Measurements from ENCODE around the gene GSTM4. TPM values are rescaled to one million over a fixed set of nuclear protein-coding genes. Genes with fewer than 3 reads are reported as not detected.

GSTM4 gene
- total RNA-seq, 3 donors from 2014 or later (not counting 1 experiment from before 2014, with no cell fraction given): 20.5 to 48.8 (median 47.1) TPM

DNA sequence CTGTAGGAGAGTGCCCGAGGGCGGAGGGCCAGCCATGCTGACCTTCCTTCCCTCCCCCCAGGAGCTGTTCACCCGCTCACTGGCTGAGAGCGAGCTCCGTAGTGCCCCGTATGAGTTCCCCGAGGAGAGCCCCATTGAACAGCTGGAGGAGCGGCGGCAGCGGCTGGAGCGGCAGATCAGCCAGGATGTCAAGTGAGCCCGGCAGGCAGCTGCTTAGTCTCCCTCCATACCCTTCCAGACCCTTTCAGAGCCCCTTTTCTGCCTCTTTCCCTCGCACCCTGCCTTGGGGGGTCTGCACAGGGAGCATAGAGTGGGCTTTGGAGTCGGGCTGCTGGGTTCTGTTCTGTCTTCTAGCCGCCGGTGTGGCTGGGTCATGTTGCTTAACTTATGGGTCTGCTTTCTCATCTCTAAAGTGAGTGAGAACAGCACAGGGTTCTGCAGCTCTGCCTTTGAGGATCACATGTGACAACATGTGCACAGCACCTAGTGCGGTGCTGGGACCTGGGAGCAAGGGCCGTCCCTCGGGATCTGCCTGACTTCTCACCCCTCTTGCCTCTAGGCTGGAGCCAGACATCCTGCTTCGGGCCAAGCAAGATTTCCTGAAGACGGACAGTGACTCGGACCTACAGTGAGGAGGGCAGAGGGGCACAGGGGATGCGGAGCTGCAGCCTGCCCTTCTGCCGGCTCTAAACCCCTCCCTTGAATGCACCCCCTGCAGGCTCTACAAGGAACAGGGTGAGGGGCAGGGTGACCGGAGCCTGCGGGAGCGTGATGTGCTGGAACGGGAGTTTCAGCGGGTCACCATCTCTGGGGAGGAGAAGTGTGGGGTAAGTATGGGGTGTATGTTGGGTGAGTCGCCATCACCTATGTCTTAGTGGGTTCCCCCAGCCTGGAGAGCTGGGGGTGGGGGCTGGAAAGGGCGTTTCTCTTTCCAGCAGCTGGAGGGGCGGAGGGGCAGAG is 30.0 kb upstream of the GSTM4 start:
- no peak overlapping the region for H3K4me3 Mint-ChIP-seq
- H3K27ac Mint-ChIP-seq: peak overlapping the region; percentile 21 to 42
- H3K9me3 ChIP-seq (ENCODE audit: control insufficient read depth, insufficient read depth, low read length): no peaks in the 10 kb centered on the region
- 95% methylated on average over 32 of the region's 32 CpGs for WGBS (ENCODE audit: insufficient coverage)
- H3K27ac ChIP-seq (ENCODE audit: low read length): no peak overlapping the region
- H3K4me3 ChIP-seq (ENCODE audit: low read length): no peak overlapping the region
- TF ChIP-seq, protein P1, sequence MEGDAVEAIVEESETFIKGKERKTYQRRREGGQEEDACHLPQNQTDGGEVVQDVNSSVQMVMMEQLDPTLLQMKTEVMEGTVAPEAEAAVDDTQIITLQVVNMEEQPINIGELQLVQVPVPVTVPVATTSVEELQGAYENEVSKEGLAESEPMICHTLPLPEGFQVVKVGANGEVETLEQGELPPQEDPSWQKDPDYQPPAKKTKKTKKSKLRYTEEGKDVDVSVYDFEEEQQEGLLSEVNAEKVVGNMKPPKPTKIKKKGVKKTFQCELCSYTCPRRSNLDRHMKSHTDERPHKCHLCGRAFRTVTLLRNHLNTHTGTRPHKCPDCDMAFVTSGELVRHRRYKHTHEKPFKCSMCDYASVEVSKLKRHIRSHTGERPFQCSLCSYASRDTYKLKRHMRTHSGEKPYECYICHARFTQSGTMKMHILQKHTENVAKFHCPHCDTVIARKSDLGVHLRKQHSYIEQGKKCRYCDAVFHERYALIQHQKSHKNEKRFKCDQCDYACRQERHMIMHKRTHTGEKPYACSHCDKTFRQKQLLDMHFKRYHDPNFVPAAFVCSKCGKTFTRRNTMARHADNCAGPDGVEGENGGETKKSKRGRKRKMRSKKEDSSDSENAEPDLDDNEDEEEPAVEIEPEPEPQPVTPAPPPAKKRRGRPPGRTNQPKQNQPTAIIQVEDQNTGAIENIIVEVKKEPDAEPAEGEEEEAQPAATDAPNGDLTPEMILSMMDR (IDR thresholded peaks at IDR 0.05): no peak
- intact Hi-C loops (cut with micrococcal nuclease): no loop called here
- peaks cover 47% of the 10 kb centered on the region for H3K36me3 ChIP-seq (ENCODE audit: control insufficient read depth, insufficient read depth, low read length)
- DNase-seq: peak in 1 of 2 donors; percentile 2
- peaks cover 40% of the 10 kb centered on the region for H3K4me1 ChIP-seq (ENCODE audit: control insufficient read depth, insufficient read depth, low read length)
- H3K36me3 Mint-ChIP-seq: no peaks in the 10 kb centered on the region
- no peaks in the 10 kb centered on the region for H3K9me3 Mint-ChIP-seq
- no peaks in the 10 kb centered on the region for H3K27me3 Mint-ChIP-seq (ENCODE audit: low read depth in 2 of 2)
- no peak for ATAC-seq
- H3K27me3 ChIP-seq (ENCODE audit: control insufficient read depth, insufficient read depth, low read length): no peaks in the 10 kb centered on the region
- peaks cover 23 to 43% of the 10 kb centered on the region in 2 donors for H3K4me1 Mint-ChIP-seq

- no peaks in the 10 kb centered on the region for H3K9me3 Mint-ChIP-seq
Measured at GRCh38 chr1:109626682-109627408, 29.1 kb upstream of the GSTM4 start.

GRCh38 chr1:109627692-109628399 is 28.1 kb upstream of the GSTM4 start:
- no peaks in the 10 kb centered on the region for H3K9me3 Mint-ChIP-seq
- no peak overlapping the region for H3K27ac Mint-ChIP-seq
- no peaks in the 10 kb centered on the region for H3K36me3 Mint-ChIP-seq
- intact Hi-C loops (cut with micrococcal nuclease): no loop called here
- Histone ChIP-seq H3K4me3 (ENCODE audit: low read length) (no peak overlapping the region), H3K27me3 (ENCODE audit: control insufficient read depth, insufficient read depth, low read length) (no peaks in the 10 kb centered on the region), H3K9me3 (ENCODE audit: control insufficient read depth, insufficient read depth, low read length) (no peaks in the 10 kb centered on the region), H3K36me3 (ENCODE audit: control insufficient read depth, insufficient read depth, low read length) (peaks cover 56% of the 10 kb centered on the region), H3K27ac (ENCODE audit: low read length) (no peak overlapping the region), H3K4me1 (ENCODE audit: control insufficient read depth, insufficient read depth, low read length) (peaks cover 21% of the 10 kb centered on the region)
- ATAC-seq (no peak), DNase-seq (peak in 1 of 2 donors; percentile 6)
- no peaks in the 10 kb centered on the region for H3K27me3 Mint-ChIP-seq (ENCODE audit: low read depth in 2 of 2)
- no peak overlapping the region for H3K4me3 Mint-ChIP-seq
- peaks cover 10 to 24% of the 10 kb centered on the region in 2 donors for H3K4me1 Mint-ChIP-seq
- TF ChIP-seq, protein P1 (IDR thresholded peaks at IDR 0.05): no peak
- WGBS (ENCODE audit: insufficient coverage): 94% methylated on average over 23 of the region's 23 CpGs

More at GRCh38 chr1:109626682-109627408, 29.1 kb upstream of the GSTM4 start:
- Mint-ChIP-seq H3K4me1 (peaks cover 18 to 34% of the 10 kb centered on the region in 2 donors), H3K27ac (no peak overlapping the region), H3K36me3 (no peaks in the 10 kb centered on the region), H3K27me3 (ENCODE audit: low read depth in 2 of 2) (no peaks in the 10 kb centered on the region), H3K4me3 (no peak overlapping the region)
- 99% methylated on average over 21 of the region's 21 CpGs for WGBS (ENCODE audit: insufficient coverage)
- TF ChIP-seq, protein P1 (IDR thresholded peaks at IDR 0.05): no peak
- H3K27me3 ChIP-seq (ENCODE audit: control insufficient read depth, insufficient read depth, low read length): no peaks in the 10 kb centered on the region
- ATAC-seq (no peak), DNase-seq (peak in 1 of 2 donors; percentile 2)
- no peak overlapping the region for H3K4me3 ChIP-seq (ENCODE audit: low read length)
- H3K36me3 ChIP-seq (ENCODE audit: control insufficient read depth, insufficient read depth, low read length): peaks cover 56% of the 10 kb centered on the region
- no peak overlapping the region for H3K27ac ChIP-seq (ENCODE audit: low read length)
- H3K4me1 ChIP-seq (ENCODE audit: control insufficient read depth, insufficient read depth, low read length): peaks cover 31% of the 10 kb centered on the region
- H3K9me3 ChIP-seq (ENCODE audit: control insufficient read depth, insufficient read depth, low read length): no peaks in the 10 kb centered on the region
- intact Hi-C loops (cut with micrococcal nuclease): no loop called here
